OCI-LY1 (cell line): Measurements from ENCODE around the gene LRRC8D.

Experiments used
- H2AFZ ChIP-seq: fragments of 200-600 bp; sonication (generic), shearing (Covaris generic); 2 replicates; pipeline ENCODE4 v1.6.0; 2014; ENCODE audit warnings: antibody characterized with exemption, mild to moderate bottlenecking, low read length
- H3F3A ChIP-seq: fragments of 200-600 bp; sonication (generic), shearing (Covaris generic); 2 replicates; pipeline ENCODE4 v1.6.0; 2014; ENCODE audit warnings: mild to moderate bottlenecking, antibody characterized with exemption, low read length, moderate library complexity; ENCODE audit not compliant: insufficient read depth
- H3K27ac ChIP-seq: fragments of 200-600 bp; sonication (generic); 2 replicates; pipeline ENCODE4 v1.5.1; 2014; ENCODE audit warnings: low read length, mixed run types, mild to moderate bottlenecking, low read depth; ENCODE audit not compliant: poor library complexity, severe bottlenecking
- H3K27me3 ChIP-seq: fragments of 200-600 bp; sonication (generic); 2 replicates; pipeline ENCODE4 v1.6.0; 2014; ENCODE audit warnings: antibody characterized with exemption, mild to moderate bottlenecking, low read length, moderate library complexity; ENCODE audit not compliant: insufficient read depth
- H3K36me3 ChIP-seq: fragments of 200-600 bp; sonication (generic); 2 replicates; pipeline ENCODE4 v1.6.1; 2014; ENCODE audit warnings: mild to moderate bottlenecking, antibody characterized with exemption, low read length, moderate library complexity, mixed read lengths; ENCODE audit not compliant: insufficient read depth
- H3K4me1 ChIP-seq: fragments of 200-600 bp; sonication (generic); 2 replicates; pipeline ENCODE4 v1.5.1; 2014; ENCODE audit warnings: mild to moderate bottlenecking, low read length, moderate library complexity; ENCODE audit not compliant: insufficient read depth, severe bottlenecking
- H3K4me2 ChIP-seq: fragments of 200-600 bp; sonication (generic), shearing (Covaris generic); 2 replicates; pipeline ENCODE4 v1.6.1; 2014; ENCODE audit warnings: low read length
- H3K4me3 ChIP-seq: fragments of 200-600 bp; sonication (generic); 2 replicates; pipeline ENCODE4 v1.5.1; 2014; ENCODE audit warnings: low read length, low read depth, mild to moderate bottlenecking, mixed read lengths; ENCODE audit not compliant: poor library complexity, severe bottlenecking
- H3K79me2 ChIP-seq: fragments of 200-600 bp; shearing (Covaris generic); 2 replicates; pipeline ENCODE4 v1.6.1; 2016; ENCODE audit warnings: mixed run types, low read length, mixed read lengths; ENCODE audit not compliant: insufficient read depth
- H3K9ac ChIP-seq: fragments of 200-600 bp; sonication (generic), shearing (Covaris generic); 2 replicates; pipeline ENCODE4 v1.6.1; 2014; ENCODE audit warnings: mild to moderate bottlenecking, low read length, mixed read lengths
- H3K9me2 ChIP-seq: fragments of 200-600 bp; sonication (generic), shearing (Covaris generic); 2 replicates; pipeline ENCODE4 v1.6.1; 2014; ENCODE audit warnings: low read depth, mild to moderate bottlenecking, low read length, mixed read lengths
- H3K9me3 ChIP-seq: fragments of 200-600 bp; shearing (Covaris generic); 2 replicates; pipeline ENCODE4 v1.6.1; 2014; ENCODE audit warnings: low read length, mixed read lengths
- H4K20me1 ChIP-seq: fragments of 200-600 bp; sonication (generic), shearing (Covaris generic); 2 replicates; pipeline ENCODE4 v1.6.0; 2016; ENCODE audit warnings: mild to moderate bottlenecking, low read length; ENCODE audit not compliant: insufficient read depth
- EZH2 ChIP-seq: fragments of 200-600 bp; sonication (generic), shearing (Covaris generic); IDR thresholded peaks from 2 replicates; pipeline ENCODE4 v1.8.0; 2017; ENCODE audit warnings: borderline replicate concordance, mixed run types, mild to moderate bottlenecking, antibody characterized with exemption, low read length, moderate library complexity, mixed read lengths
- TF ChIP-seq, protein P1 (sequence below): fragments of 200-600 bp; sonication (generic), shearing (Covaris generic); IDR thresholded peaks from 2 replicates; pipeline ENCODE4 v1.5.1; 2017; ENCODE audit warnings: mild to moderate bottlenecking, antibody characterized with exemption, low read length, moderate library complexity, mixed read lengths

The LRRC8D gene

DNA sequence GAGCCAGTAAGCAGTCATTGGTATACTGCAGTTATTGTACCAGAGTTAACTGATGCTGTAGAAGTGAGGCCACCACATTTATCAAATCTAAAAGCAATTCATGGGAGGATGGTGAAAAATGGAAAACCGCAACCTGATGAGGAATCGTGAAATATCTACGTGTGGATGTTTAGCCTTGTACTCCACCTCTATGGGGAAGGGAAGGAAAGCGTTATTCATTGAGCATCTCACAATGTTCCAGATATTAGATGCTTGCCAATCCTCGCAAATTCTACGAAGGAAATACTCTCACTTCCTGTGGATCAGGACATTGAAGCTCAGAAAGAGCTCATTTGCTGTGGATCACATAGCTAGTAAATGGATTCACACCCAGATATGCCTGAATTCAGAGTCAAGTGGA, 77.3 kb downstream of the LRRC8D start:
- Histone ChIP-seq H3K9me2 (no peaks in the 10 kb centered on the region), H3K9ac (no peak overlapping the region), H3K27ac (no peak overlapping the region), H3K4me1 (peaks cover 10% of the 10 kb centered on the region), H4K20me1 (no peaks in the 10 kb centered on the region), H3K4me3 (no peak overlapping the region), H3K4me2 (no peak overlapping the region), H3K27me3 (no peaks in the 10 kb centered on the region), H2AFZ (no peak overlapping the region), H3K79me2 (0 out of 2 replicates have a peak, but pooled peaks cover 5% of the 10 kb centered on the region), H3F3A (no peaks in the 10 kb centered on the region), H3K36me3 (peaks cover 30% of the 10 kb centered on the region; the same call in 1 of the 2 replicates), H3K9me3 (no peaks in the 10 kb centered on the region)
- TF ChIP-seq, protein P1, sequence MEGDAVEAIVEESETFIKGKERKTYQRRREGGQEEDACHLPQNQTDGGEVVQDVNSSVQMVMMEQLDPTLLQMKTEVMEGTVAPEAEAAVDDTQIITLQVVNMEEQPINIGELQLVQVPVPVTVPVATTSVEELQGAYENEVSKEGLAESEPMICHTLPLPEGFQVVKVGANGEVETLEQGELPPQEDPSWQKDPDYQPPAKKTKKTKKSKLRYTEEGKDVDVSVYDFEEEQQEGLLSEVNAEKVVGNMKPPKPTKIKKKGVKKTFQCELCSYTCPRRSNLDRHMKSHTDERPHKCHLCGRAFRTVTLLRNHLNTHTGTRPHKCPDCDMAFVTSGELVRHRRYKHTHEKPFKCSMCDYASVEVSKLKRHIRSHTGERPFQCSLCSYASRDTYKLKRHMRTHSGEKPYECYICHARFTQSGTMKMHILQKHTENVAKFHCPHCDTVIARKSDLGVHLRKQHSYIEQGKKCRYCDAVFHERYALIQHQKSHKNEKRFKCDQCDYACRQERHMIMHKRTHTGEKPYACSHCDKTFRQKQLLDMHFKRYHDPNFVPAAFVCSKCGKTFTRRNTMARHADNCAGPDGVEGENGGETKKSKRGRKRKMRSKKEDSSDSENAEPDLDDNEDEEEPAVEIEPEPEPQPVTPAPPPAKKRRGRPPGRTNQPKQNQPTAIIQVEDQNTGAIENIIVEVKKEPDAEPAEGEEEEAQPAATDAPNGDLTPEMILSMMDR: no peak
- no peak for TF ChIP-seq EZH2

DNA sequence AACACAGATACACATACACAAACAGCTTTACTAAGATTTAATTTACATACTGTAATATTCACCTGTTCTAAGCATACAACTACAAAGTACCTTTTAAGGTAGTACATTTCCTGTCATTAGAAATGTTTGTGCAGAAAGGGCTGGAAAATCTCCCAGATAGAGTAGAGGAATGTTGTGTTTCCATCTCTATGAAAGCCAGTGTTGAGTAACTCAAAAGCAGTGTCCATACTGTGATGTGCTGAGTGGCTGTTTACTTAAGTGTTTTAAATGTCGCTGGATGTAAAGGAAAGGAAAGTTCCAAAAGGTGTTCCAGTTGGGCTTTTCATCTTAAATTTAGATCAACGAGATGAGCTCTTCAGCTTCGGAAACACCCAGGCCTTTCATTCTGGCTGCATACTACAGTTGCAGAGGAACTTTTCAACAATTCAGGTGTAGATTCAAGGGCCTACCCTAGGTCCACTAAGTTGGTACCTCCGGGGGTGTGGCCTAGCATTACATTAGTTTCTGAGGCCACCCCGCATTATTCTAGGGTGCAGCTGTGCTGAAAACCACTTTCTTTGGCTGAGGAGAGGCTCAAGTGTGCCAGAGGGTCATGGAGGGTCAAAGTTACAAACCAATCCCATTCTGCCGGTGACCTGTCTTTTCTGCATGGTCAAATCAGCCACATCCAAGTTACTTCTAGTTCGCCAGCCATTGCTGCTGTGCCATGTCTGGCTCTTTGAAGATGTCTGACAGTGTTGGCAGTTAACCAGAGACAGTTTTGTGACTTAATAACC, 78.1 kb downstream of the LRRC8D start:
- TF ChIP-seq, protein P1: no peak
- TF ChIP-seq EZH2: no peak
- Histone ChIP-seq H4K20me1 (no peaks in the 10 kb centered on the region), H3K4me2 (no peak overlapping the region)

DNA sequence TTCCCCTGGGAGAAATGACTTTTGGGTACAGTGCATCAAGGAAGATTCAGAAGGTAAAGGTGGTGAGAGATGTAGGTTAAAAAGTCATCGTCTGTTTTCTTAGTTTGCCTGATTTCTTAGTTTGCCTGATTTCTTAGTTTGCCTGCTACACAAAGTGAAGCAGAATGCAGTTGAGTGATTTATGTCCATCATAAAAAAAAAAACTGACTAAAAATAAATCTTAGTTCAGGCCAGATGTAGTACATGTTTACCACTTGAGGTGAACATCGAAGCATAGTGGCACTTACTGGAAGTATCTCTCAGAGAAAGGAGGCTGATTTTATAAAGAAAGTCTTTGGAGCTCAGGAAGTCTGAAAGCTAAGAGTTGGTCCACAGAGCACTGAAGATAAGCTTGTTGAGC, 79.5 kb downstream of the LRRC8D start:
- no peak overlapping the region for H3K4me3 ChIP-seq
- no peaks in the 10 kb centered on the region for H3K9me3 ChIP-seq
- H3K9ac ChIP-seq: no peak overlapping the region
- H3K4me1 ChIP-seq: peaks cover 11% of the 10 kb centered on the region
- peaks cover 31% of the 10 kb centered on the region; the same call in 1 of the 2 replicates for H3K36me3 ChIP-seq
- TF ChIP-seq, protein P1: no peak
- TF ChIP-seq EZH2: no peak
- no peaks in the 10 kb centered on the region for H4K20me1 ChIP-seq
- H3K27me3 ChIP-seq: no peaks in the 10 kb centered on the region
- H3F3A ChIP-seq: no peaks in the 10 kb centered on the region
- no peak overlapping the region for H3K27ac ChIP-seq
- no peaks in the 10 kb centered on the region for H3K79me2 ChIP-seq
- no peak overlapping the region for H3K4me2 ChIP-seq
- H3K9me2 ChIP-seq: no peaks in the 10 kb centered on the region
- H2AFZ ChIP-seq: no peak overlapping the region

More for the DNA sequence above, 78.1 kb downstream of the LRRC8D start:
- no peak overlapping the region for H2AFZ ChIP-seq
- no peaks in the 10 kb centered on the region for H3K79me2 ChIP-seq
- no peak overlapping the region for H3K4me3 ChIP-seq
- H3K9me2 ChIP-seq: no peaks in the 10 kb centered on the region
- H3K9ac ChIP-seq: no peak overlapping the region
- no peak overlapping the region for H3K27ac ChIP-seq
- peaks cover 10% of the 10 kb centered on the region for H3K4me1 ChIP-seq
- no peaks in the 10 kb centered on the region for H3F3A ChIP-seq
- no peaks in the 10 kb centered on the region for H3K9me3 ChIP-seq
- no peaks in the 10 kb centered on the region for H3K27me3 ChIP-seq
- H3K36me3 ChIP-seq: peaks cover 30% of the 10 kb centered on the region; the same call in 1 of the 2 replicates
